Esophagus squamous epithelium (tissue), 5 donors: ENCODE measurements around the gene MYH15. TPM values are rescaled to one million over a fixed set of nuclear protein-coding genes. Genes with fewer than 3 reads are reported as not detected.

Experiments
- DNase-seq: peaks from one replicate; lab custom pipeline; 2025; lab: John Stamatoyannopoulos, UW
- H3K27ac ChIP-seq, 4 donors: fragments of 200-600 bp; sonication (generic); one replicate each; pipeline ENCODE4 v1.5.1; 2016 to 2019; ENCODE audit warnings: mild to moderate bottlenecking in 1 of 4
- H3K27me3 ChIP-seq, 4 donors: fragments of 200-600 bp; sonication (generic); 1 replicate in 3 of 4; 2 replicates in 1 of 4; pipeline versions ENCODE4 v1.5.1 to v1.6.0; 2017 to 2021; ENCODE audit warnings: antibody characterized with exemption in 1 of 4
- H3K36me3 ChIP-seq, 3 donors: fragments of 200-600 bp; sonication (generic); one replicate each; pipeline ENCODE4 v1.5.1; 2016 to 2019
- H3K4me1 ChIP-seq, 3 donors: fragments of 200-600 bp; sonication (generic); one replicate each; pipeline ENCODE4 v1.5.1; 2017 to 2019
- H3K4me3 ChIP-seq, 4 donors: fragments of 200-600 bp; sonication (generic); 1 replicate in 3 of 4; 2 replicates in 1 of 4; pipeline ENCODE4 v1.5.1; 2016 to 2019; ENCODE audit warnings: mild to moderate bottlenecking in 2 of 4, moderate library complexity in 1 of 4
- H3K9me3 ChIP-seq, 3 donors: fragments of 200-600 bp; sonication (generic); one replicate each; pipeline ENCODE4 v1.5.1; 2016 to 2019
- POLR2A ChIP-seq, 4 donors: fragments of 450-650 bp; IDR thresholded peaks; one replicate each; pipeline ENCODE4 v1.6.1; 2017; ENCODE audit warnings: antibody characterized with exemption in 4 of 4, mild to moderate bottlenecking in 4 of 4, moderate library complexity in 3 of 4
- WGBS, 2 donors: methylation state at CpG; one replicate each; pipeline ENCODE4 v1.1.5; 2018; 5-methylcytosine and 5-hydroxymethylcytosine counted together
- intact Hi-C: fragments of 100-400 bp; cut with DNase I; formaldehyde crosslinking; loops from one replicate; pipeline ENCODE4 v1.15.0; 2022
- total RNA-seq, 4 donors: library from RNA; depleted of rRNA; stranded (reverse); fragments of >200 nt; gene quantifications; one replicate each; pipeline ENCODE4 v1.1.0, GENCODE V29; 2016
- TF ChIP-seq, protein P1 (sequence below), 6 experiments: fragments of 450-650 bp in 4 of 6; fragments of 200-600 bp in 2 of 6; sonication (generic) in 2 of 6; IDR thresholded peaks; one replicate each; pipeline ENCODE4 v1.5.1; 2016 to 2019; ENCODE audit warnings: antibody characterized with exemption in 6 of 6, mild to moderate bottlenecking in 4 of 6, moderate library complexity in 4 of 6
- donor health status: DM: yes; HTN: yes; CAD: no.

MYH15 gene
- total RNA-seq, 4 donors from 2014 or later, result under 0.01 TPM; not detected in 3

DNA sequence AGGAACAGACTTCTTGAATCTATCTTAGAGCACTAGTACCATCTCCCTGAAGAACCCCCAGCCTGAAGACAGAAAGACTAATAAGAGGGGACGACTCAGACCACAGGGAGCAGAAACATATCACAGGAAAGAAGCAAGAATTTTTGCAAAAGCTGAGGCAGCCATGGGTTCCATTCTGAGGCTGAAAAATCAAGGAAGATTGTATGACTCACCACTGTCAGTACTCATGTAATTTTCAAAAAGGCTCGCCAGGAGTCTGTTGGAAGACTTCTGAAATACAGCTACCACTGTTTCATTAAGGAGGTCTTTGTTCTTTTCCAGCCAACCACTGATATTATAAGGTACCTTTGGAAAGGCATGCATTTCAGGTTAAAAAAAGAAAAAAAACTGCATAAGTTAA is 47.5 kb downstream of the MYH15 start:
- TF ChIP-seq, protein P1, sequence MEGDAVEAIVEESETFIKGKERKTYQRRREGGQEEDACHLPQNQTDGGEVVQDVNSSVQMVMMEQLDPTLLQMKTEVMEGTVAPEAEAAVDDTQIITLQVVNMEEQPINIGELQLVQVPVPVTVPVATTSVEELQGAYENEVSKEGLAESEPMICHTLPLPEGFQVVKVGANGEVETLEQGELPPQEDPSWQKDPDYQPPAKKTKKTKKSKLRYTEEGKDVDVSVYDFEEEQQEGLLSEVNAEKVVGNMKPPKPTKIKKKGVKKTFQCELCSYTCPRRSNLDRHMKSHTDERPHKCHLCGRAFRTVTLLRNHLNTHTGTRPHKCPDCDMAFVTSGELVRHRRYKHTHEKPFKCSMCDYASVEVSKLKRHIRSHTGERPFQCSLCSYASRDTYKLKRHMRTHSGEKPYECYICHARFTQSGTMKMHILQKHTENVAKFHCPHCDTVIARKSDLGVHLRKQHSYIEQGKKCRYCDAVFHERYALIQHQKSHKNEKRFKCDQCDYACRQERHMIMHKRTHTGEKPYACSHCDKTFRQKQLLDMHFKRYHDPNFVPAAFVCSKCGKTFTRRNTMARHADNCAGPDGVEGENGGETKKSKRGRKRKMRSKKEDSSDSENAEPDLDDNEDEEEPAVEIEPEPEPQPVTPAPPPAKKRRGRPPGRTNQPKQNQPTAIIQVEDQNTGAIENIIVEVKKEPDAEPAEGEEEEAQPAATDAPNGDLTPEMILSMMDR (IDR thresholded peaks at IDR 0.05), result no peak
- TF ChIP-seq POLR2A (IDR thresholded peaks at IDR 0.05), result no peak
- Histone ChIP-seq H3K4me3 (no peak overlapping the region), H3K36me3 (no peaks in the 10 kb centered on the region), H3K27me3 (no peaks in the 10 kb centered on the region), H3K27ac (no peak overlapping the region), H3K9me3 (no peaks in the 10 kb centered on the region), H3K4me1 (no peaks in the 10 kb centered on the region)
- WGBS, 2 donors, result 42 to 55% methylated on average over 2 of the region's 2 CpGs
- DNase-seq, result no peak
- intact Hi-C loops, result no loop called here

DNA sequence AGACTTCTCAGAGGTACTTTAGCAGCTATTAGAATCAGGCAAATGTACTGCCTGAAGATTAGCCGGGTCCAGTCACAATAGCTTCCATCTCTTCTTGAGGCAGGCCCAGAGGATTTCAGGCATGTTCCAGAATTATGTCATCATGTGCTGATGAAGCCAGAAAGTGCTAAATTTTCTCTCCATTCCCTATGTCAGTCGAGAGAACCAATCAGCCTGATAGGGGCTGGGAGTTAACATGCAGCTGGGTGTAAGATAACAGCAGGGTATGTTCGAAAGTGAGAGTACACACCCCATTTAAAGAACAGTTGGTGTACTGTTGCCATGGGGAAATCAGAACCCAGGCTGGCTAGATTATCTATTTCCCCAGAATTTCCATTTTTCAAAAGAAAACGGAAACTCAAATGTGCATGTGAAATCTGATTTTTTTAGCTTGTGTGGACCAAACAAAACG is 48.7 kb downstream of the MYH15 start:
- no peaks in the 10 kb centered on the region for H3K36me3 ChIP-seq
- no peaks in the 10 kb centered on the region for H3K4me1 ChIP-seq
- no peak for TF ChIP-seq POLR2A (IDR thresholded peaks at IDR 0.05)
- TF ChIP-seq, protein P1 (IDR thresholded peaks at IDR 0.05), result no peak
- intact Hi-C loops, result no loop called here
- H3K27me3 ChIP-seq, result no peaks in the 10 kb centered on the region
- DNase-seq, result no peak
- H3K27ac ChIP-seq, result no peak overlapping the region
- no peaks in the 10 kb centered on the region for H3K9me3 ChIP-seq
- 44 to 51% methylated on average over 5 of the region's 5 CpGs for WGBS, 2 donors
- no peak overlapping the region for H3K4me3 ChIP-seq

DNA sequence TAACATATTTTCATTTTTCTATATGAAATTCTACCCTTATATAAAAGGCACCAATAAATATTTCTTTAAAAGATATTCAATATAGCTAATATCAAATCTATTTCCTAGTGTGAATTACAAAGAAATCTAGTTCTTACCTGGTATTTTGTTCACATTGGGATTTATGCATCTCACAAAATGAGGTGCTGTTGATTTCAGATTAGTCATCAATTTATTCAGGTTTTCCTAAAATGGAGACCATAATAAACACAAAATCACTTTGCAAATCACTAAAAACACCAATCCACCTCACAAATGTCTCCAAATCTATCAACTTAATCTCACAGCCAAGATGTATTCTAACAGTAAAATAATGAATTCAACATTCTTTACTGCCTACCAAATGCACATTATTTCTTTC is 51.2 kb downstream of the MYH15 start:
- Histone ChIP-seq H3K27ac (no peak overlapping the region), H3K36me3 (no peaks in the 10 kb centered on the region), H3K9me3 (no peaks in the 10 kb centered on the region), H3K4me3 (no peak overlapping the region), H3K27me3 (no peaks in the 10 kb centered on the region), H3K4me1 (no peaks in the 10 kb centered on the region)
- TF ChIP-seq POLR2A (IDR thresholded peaks at IDR 0.05), result no peak
- TF ChIP-seq, protein P1 (IDR thresholded peaks at IDR 0.05), result no peak
- no peak for DNase-seq
- intact Hi-C loops, result no loop called here

DNA sequence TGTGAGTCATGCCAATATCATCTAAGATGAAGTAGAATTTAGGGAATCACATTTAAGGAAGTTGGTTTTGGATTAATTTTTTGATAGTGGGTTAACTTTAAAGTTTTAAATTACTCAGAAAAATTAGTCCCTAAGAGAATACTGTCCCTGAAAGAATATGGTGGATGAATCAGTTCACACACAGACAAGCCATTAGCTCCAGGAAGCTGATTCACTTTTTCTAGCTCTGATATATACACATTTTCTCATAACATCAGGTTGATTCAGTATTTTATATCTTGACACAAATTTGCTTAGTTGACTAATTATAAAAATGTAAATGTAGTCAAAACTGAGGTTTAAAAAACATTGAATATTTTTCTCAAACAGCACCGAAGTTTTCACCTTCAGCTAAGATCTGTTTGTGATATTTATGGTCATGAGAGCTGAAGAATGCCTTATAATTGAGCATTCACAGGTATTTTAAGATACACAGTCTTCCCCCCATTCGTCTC is 55.1 kb downstream of the MYH15 start:
- H3K27me3 ChIP-seq, result no peaks in the 10 kb centered on the region
- no peak overlapping the region for H3K27ac ChIP-seq
- no peaks in the 10 kb centered on the region for H3K36me3 ChIP-seq
- no peak for DNase-seq
- H3K9me3 ChIP-seq, result no peaks in the 10 kb centered on the region
- H3K4me3 ChIP-seq, result no peak overlapping the region
- 84 to 85% methylated on average over 2 of the region's 2 CpGs for WGBS, 2 donors
- no peaks in the 10 kb centered on the region for H3K4me1 ChIP-seq
- TF ChIP-seq POLR2A (IDR thresholded peaks at IDR 0.05), result no peak
- TF ChIP-seq, protein P1 (IDR thresholded peaks at IDR 0.05), result no peak
- intact Hi-C loops, result no loop called here

DNA sequence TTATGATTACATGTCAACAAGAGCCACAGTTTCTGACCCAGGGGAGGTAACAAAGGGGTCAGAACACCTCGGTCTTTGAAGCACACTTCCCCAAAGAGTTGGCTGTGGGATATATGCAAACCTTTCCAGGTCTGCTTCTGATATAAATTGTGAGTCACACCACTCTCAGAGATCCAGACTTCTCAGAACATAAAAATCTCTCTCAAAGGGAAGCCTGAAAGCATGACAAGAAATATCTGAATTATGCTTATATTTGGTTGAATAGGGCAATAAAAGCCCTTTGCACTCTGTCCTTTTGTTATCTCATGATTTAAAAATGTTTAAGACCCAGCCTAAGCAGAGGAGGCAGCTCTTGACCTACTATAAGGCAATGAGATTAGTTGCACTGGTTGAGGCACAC is 56.8 kb downstream of the MYH15 start:
- no peak for DNase-seq
- no peaks in the 10 kb centered on the region for H3K36me3 ChIP-seq
- intact Hi-C loops, result no loop called here
- 8 to 45% methylated on average over 1 of the region's 1 CpG for WGBS, 2 donors
- TF ChIP-seq, protein P1 (IDR thresholded peaks at IDR 0.05), result no peak
- TF ChIP-seq POLR2A (IDR thresholded peaks at IDR 0.05), result no peak
- no peaks in the 10 kb centered on the region for H3K27me3 ChIP-seq
- H3K9me3 ChIP-seq, result no peaks in the 10 kb centered on the region
- no peak overlapping the region for H3K4me3 ChIP-seq
- H3K4me1 ChIP-seq, result no peaks in the 10 kb centered on the region
- no peak overlapping the region for H3K27ac ChIP-seq
